Naive B cell (primary cell): ENCODE results near the gene CISH. TPM values are rescaled to one million over a fixed set of nuclear protein-coding genes. Genes with fewer than 3 reads are reported as not detected.

ENCODE experiments used
- ATAC-seq, 2 donors: fragments of 150-1000 bp; cut with Tn5 transposase; 2 replicates each; pipeline ENCODE4 v1.10.0; 2021; ENCODE audit warnings: low read depth in 2 of 2, mild to moderate bottlenecking in 2 of 2, moderate library complexity in 2 of 2
- DNase-seq: peaks from one replicate; pipeline ENCODE4 v3.0.0; 2022
- H3K27ac Mint-ChIP-seq, 6 donors: one replicate each; pipeline ENCODE4 v1.8.0; 2020 to 2022; ENCODE audit warnings: mild to moderate bottlenecking in 6 of 6, mixed read lengths in 6 of 6, moderate library complexity in 5 of 6, inconsistent platforms in 2 of 6
- H3K27me3 Mint-ChIP-seq, 3 donors: one replicate each; pipeline ENCODE4 v1.8.0; 2021 to 2022; ENCODE audit warnings: mixed read lengths in 3 of 3, mild to moderate bottlenecking in 1 of 3
- H3K36me3 Mint-ChIP-seq, 2 donors: one replicate each; pipeline ENCODE4 v1.8.0; 2020 to 2022; ENCODE audit warnings: mixed read lengths in 2 of 2, inconsistent platforms in 1 of 2, mild to moderate bottlenecking in 1 of 2
- H3K4me1 Mint-ChIP-seq, 3 donors: one replicate each; pipeline ENCODE4 v1.8.0; 2020 to 2022; ENCODE audit warnings: mixed read lengths in 3 of 3, inconsistent platforms in 1 of 3, mild to moderate bottlenecking in 1 of 3, moderate library complexity in 1 of 3
- H3K4me3 Mint-ChIP-seq, 8 donors: one replicate each; pipeline ENCODE4 v1.8.0; 2020 to 2022; ENCODE audit warnings: mild to moderate bottlenecking in 8 of 8, mixed read lengths in 8 of 8, moderate library complexity in 8 of 8, inconsistent platforms in 2 of 8
- H3K9me3 Mint-ChIP-seq, 7 donors: one replicate each; pipeline ENCODE4 v1.8.0; 2020 to 2022; ENCODE audit warnings: mixed read lengths in 7 of 7, mild to moderate bottlenecking in 5 of 7, inconsistent platforms in 2 of 7, moderate library complexity in 1 of 7
- polyA plus RNA-seq, 6 donors: library from polyadenylated mRNA; unstranded; fragments of 300-500 nt; fragmentation: Illumina TruSeq; gene quantifications; one replicate each; pipeline ENCODE4 v1.2.3, GENCODE V29; 2021; ENCODE audit warnings: low read depth in 6 of 6

CISH gene
- polyA plus RNA-seq, 6 donors from 2014 or later: 0.34 to 1.3 (median 0.76) TPM; not detected in 2

GRCh38 chr3:50591196-50591741, 20.3 kb downstream of the CISH start:
- DNase-seq (no peak), ATAC-seq (no peak)
- peaks cover 13 to 37% (median 29%) of the 10 kb centered on the region in 3 donors for H3K4me1 Mint-ChIP-seq
- H3K27ac Mint-ChIP-seq: peak overlapping the region in 5 of 6 donors; percentile 84 to 97 (median 93)
- H3K4me3 Mint-ChIP-seq: peak overlapping the region in 7 of 8 donors; percentile 71 to 90 (median 81)
- no peaks in the 10 kb centered on the region for H3K9me3 Mint-ChIP-seq
- H3K27me3 Mint-ChIP-seq: no peaks in the 10 kb centered on the region
- H3K36me3 Mint-ChIP-seq: no peaks in the 10 kb centered on the region

- Mint-ChIP-seq H3K27me3 (no peaks in the 10 kb centered on the region), H3K36me3 (no peaks in the 10 kb centered on the region), H3K4me3 (no peak overlapping the region), H3K9me3 (no peaks in the 10 kb centered on the region), H3K27ac (peak overlapping the region in 2 of 6 donors; percentile 75 to 81), H3K4me1 (peaks cover 13 to 37% (median 29%) of the 10 kb centered on the region in 3 donors)
- DNase-seq (no peak), ATAC-seq (no peak)
These were observed 22.7 kb downstream of the CISH start for GRCh38 chr3:50588759-50589433.

GRCh38 chr3:50587806-50588758, 23.5 kb downstream of the CISH start:
- H3K9me3 Mint-ChIP-seq: no peaks in the 10 kb centered on the region
- H3K4me3 Mint-ChIP-seq: peak overlapping the region in 1 of 8 donors; percentile 43
- ATAC-seq (no peak), DNase-seq (no peak)
- peaks cover 13 to 37% (median 28%) of the 10 kb centered on the region in 3 donors for H3K4me1 Mint-ChIP-seq
- H3K27ac Mint-ChIP-seq: peak overlapping the region in 4 of 6 donors; percentile 52 to 75 (median 58)
- H3K36me3 Mint-ChIP-seq: no peaks in the 10 kb centered on the region
- H3K27me3 Mint-ChIP-seq: no peaks in the 10 kb centered on the region

GRCh38 chr3:50587373-50587772, 24.2 kb downstream of the CISH start:
- Mint-ChIP-seq H3K4me1 (peaks cover 9 to 31% (median 21%) of the 10 kb centered on the region in 3 donors), H3K36me3 (no peaks in the 10 kb centered on the region), H3K9me3 (no peaks in the 10 kb centered on the region), H3K4me3 (peak overlapping the region in 2 of 8 donors; percentile 43 to 63), H3K27me3 (no peaks in the 10 kb centered on the region), H3K27ac (peak overlapping the region in 4 of 6 donors; percentile 37 to 85 (median 68))
- no peak for ATAC-seq
- DNase-seq: no peak

GRCh38 chr3:50586763-50587070, 24.9 kb downstream of the CISH start:
- ATAC-seq: no peak
- peaks cover 6 to 26% (median 18%) of the 10 kb centered on the region in 3 donors for H3K4me1 Mint-ChIP-seq

GRCh38 chr3:50585919-50586762, 25.4 kb downstream of the CISH start:
- ATAC-seq: no peak
- no peak for DNase-seq
- Mint-ChIP-seq H3K9me3 (no peaks in the 10 kb centered on the region), H3K4me1 (peaks cover 6 to 21% (median 15%) of the 10 kb centered on the region in 3 donors), H3K27me3 (no peaks in the 10 kb centered on the region), H3K4me3 (no peak overlapping the region), H3K36me3 (no peaks in the 10 kb centered on the region), H3K27ac (peak overlapping the region in 2 of 6 donors; percentile 28 to 70)

More at GRCh38 chr3:50586763-50587070, 24.9 kb downstream of the CISH start:
- no peaks in the 10 kb centered on the region for H3K36me3 Mint-ChIP-seq
- H3K27ac Mint-ChIP-seq: peak overlapping the region in 1 of 6 donors; percentile 28
- no peaks in the 10 kb centered on the region for H3K27me3 Mint-ChIP-seq
- no peak overlapping the region for H3K4me3 Mint-ChIP-seq
- DNase-seq: no peak
- no peaks in the 10 kb centered on the region for H3K9me3 Mint-ChIP-seq

GRCh38 chr3:50584391-50584790, 27.2 kb downstream of the CISH start:
- Mint-ChIP-seq H3K27me3 (no peaks in the 10 kb centered on the region), H3K36me3 (no peaks in the 10 kb centered on the region), H3K9me3 (no peaks in the 10 kb centered on the region), H3K27ac (peak overlapping the region in 2 of 6 donors; percentile 15 to 40), H3K4me3 (no peak overlapping the region), H3K4me1 (peaks cover 0 to 8% (median 6%) of the 10 kb centered on the region in 3 donors)
- ATAC-seq (no peak), DNase-seq (no peak)

GRCh38 chr3:50583897-50584296, 27.7 kb downstream of the CISH start:
- no peaks in the 10 kb centered on the region for H3K27me3 Mint-ChIP-seq
- H3K4me3 Mint-ChIP-seq: no peak overlapping the region
- H3K36me3 Mint-ChIP-seq: peaks cover 0 to 3% of the 10 kb centered on the region in 2 donors
- H3K4me1 Mint-ChIP-seq: peaks cover 0 to 8% (median 6%) of the 10 kb centered on the region in 3 donors
- no peaks in the 10 kb centered on the region for H3K9me3 Mint-ChIP-seq
- ATAC-seq (no peak), DNase-seq (no peak)
- H3K27ac Mint-ChIP-seq: peak overlapping the region in 2 of 6 donors; percentile 13 to 40

GRCh38 chr3:50582083-50582482, 29.5 kb downstream of the CISH start:
- Mint-ChIP-seq H3K36me3 (peaks cover 0 to 4% of the 10 kb centered on the region in 2 donors), H3K27ac (peak overlapping the region in 1 of 6 donors; percentile 45), H3K4me1 (peaks cover 0 to under 1% (median 0%) of the 10 kb centered on the region in 3 donors), H3K4me3 (no peak overlapping the region), H3K9me3 (no peaks in the 10 kb centered on the region), H3K27me3 (no peaks in the 10 kb centered on the region)
- ATAC-seq: no peak
- no peak for DNase-seq

- Mint-ChIP-seq H3K4me3 (no peak overlapping the region), H3K9me3 (no peaks in the 10 kb centered on the region), H3K27me3 (no peaks in the 10 kb centered on the region), H3K36me3 (peaks cover 0 to 4% of the 10 kb centered on the region in 2 donors), H3K4me1 (no peaks in the 10 kb centered on the region), H3K27ac (no peak overlapping the region)
- ATAC-seq: no peak
- DNase-seq: no peak
These were observed 30.1 kb downstream of the CISH start for GRCh38 chr3:50581459-50581842.

- H3K27ac Mint-ChIP-seq: peak overlapping the region in 1 of 6 donors; percentile 14
These were observed 30.7 kb downstream of the CISH start for GRCh38 chr3:50580683-50581458.

GRCh38 chr3:50577348-50577747, 34.2 kb downstream of the CISH start:
- Mint-ChIP-seq H3K27me3 (no peaks in the 10 kb centered on the region), H3K36me3 (peaks cover 0 to 4% of the 10 kb centered on the region in 2 donors), H3K9me3 (no peaks in the 10 kb centered on the region), H3K4me3 (no peak overlapping the region), H3K27ac (no peak overlapping the region), H3K4me1 (peaks cover 0 to 5% (median 1%) of the 10 kb centered on the region in 3 donors)
- ATAC-seq (no peak), DNase-seq (no peak)

More at GRCh38 chr3:50580683-50581458, 30.7 kb downstream of the CISH start:
- no peaks in the 10 kb centered on the region for H3K4me1 Mint-ChIP-seq
- no peak overlapping the region for H3K4me3 Mint-ChIP-seq
- ATAC-seq: no peak
- H3K9me3 Mint-ChIP-seq: no peaks in the 10 kb centered on the region
- H3K27me3 Mint-ChIP-seq: no peaks in the 10 kb centered on the region
- no peak for DNase-seq
- peaks cover 0 to 4% of the 10 kb centered on the region in 2 donors for H3K36me3 Mint-ChIP-seq
